Neural progenitor cell (in vitro differentiated cells): ENCODE data around the gene CPM. TPM values are rescaled to one million over a fixed set of nuclear protein-coding genes. Genes with fewer than 3 reads are reported as not detected.

Experiments used
- DNase-seq: peaks from one replicate; pipeline ENCODE4 v3.0.0-alpha.2; 2016; ENCODE audit warnings: low spot score
- H2AFZ ChIP-seq: fragments of 200-600 bp; sonication (generic); replicated peaks from 2 replicates; pipeline ENCODE4 v1.6.1; 2016; ENCODE audit warnings: antibody characterized with exemption
- H3F3A ChIP-seq: fragments of 200-600 bp; sonication (generic); 2 replicates; pipeline ENCODE4 v1.6.1; 2016; ENCODE audit warnings: antibody characterized with exemption, low read depth
- H3K27ac ChIP-seq: fragments of 200-600 bp; sonication (generic); 2 replicates; pipeline ENCODE4 v1.5.1; 2016; ENCODE audit warnings: mild to moderate bottlenecking
- H3K27me3 ChIP-seq: fragments of 200-600 bp; sonication (generic); 2 replicates; pipeline ENCODE4 v1.6.1; 2016; ENCODE audit warnings: mild to moderate bottlenecking, moderate library complexity
- H3K36me3 ChIP-seq: fragments of 200-600 bp; sonication (generic); 2 replicates; pipeline ENCODE4 v1.5.1; 2016
- H3K4me1 ChIP-seq: fragments of 200-600 bp; sonication (generic); 2 replicates; pipeline ENCODE4 v1.6.1; 2016; ENCODE audit warnings: mixed run types
- H3K4me2 ChIP-seq: fragments of 200-600 bp; sonication (generic); 2 replicates; pipeline ENCODE4 v1.6.1; 2016
- H3K4me3 ChIP-seq: fragments of 200-600 bp; sonication (generic); 2 replicates; pipeline ENCODE4 v1.5.1; 2016
- H3K79me2 ChIP-seq: fragments of 200-600 bp; sonication (generic); 2 replicates; pipeline ENCODE4 v1.6.1; 2016; ENCODE audit warnings: low read depth
- H3K9ac ChIP-seq: fragments of 200-600 bp; sonication (generic); 2 replicates; pipeline ENCODE4 v1.6.1; 2016
- H3K9me3 ChIP-seq: fragments of 200-600 bp; sonication (generic); 2 replicates; pipeline ENCODE4 v1.5.1; 2016; ENCODE audit warnings: low read depth
- H4K20me1 ChIP-seq: fragments of 200-600 bp; sonication (generic); 2 replicates; pipeline ENCODE4 v1.6.1; 2016; ENCODE audit warnings: low read depth
- H3K27ac Mint-ChIP-seq: 3 replicates; pipeline ENCODE4 v1.8.0; 2021; ENCODE audit warnings: mixed read lengths
- H3K27me3 Mint-ChIP-seq: 2 replicates; pipeline ENCODE4 v1.8.0; 2022; ENCODE audit warnings: low read depth, mild to moderate bottlenecking, inconsistent platforms, moderate library complexity, mixed read lengths; ENCODE audit not compliant: insufficient read depth
- H3K36me3 Mint-ChIP-seq: 3 replicates; pipeline ENCODE4 v1.8.0; 2021; ENCODE audit warnings: mixed read lengths
- H3K4me1 Mint-ChIP-seq: 3 replicates; pipeline ENCODE4 v1.8.0; 2021; ENCODE audit warnings: mixed read lengths
- H3K4me3 Mint-ChIP-seq: 3 replicates; pipeline ENCODE4 v1.8.0; 2021; ENCODE audit warnings: mild to moderate bottlenecking, moderate library complexity, mixed read lengths
- H3K9me3 Mint-ChIP-seq: 3 replicates; pipeline ENCODE4 v1.8.0; 2020; ENCODE audit warnings: mixed read lengths
- EZH2 ChIP-seq: fragments of 200-600 bp; sonication (generic); IDR thresholded peaks from 2 replicates; pipeline ENCODE4 v1.6.1; 2017; ENCODE audit warnings: antibody characterized with exemption, mild to moderate bottlenecking, moderate library complexity
- EZH2phosphoT487 ChIP-seq: fragments of 200-600 bp; sonication (generic); IDR thresholded peaks from 2 replicates; pipeline ENCODE4 v1.6.1; 2017; ENCODE audit warnings: antibody characterized with exemption
- total RNA-seq: library from RNA; depleted of rRNA; stranded (reverse); fragments of >200 nt; gene quantifications from 2 replicates; pipeline ENCODE4 v1.2.3, GENCODE V29; 2015; ENCODE audit warnings: low replicate concordance
- TF ChIP-seq, protein P1 (sequence below): fragments of 200-600 bp; sonication (generic); IDR thresholded peaks from 2 replicates; pipeline ENCODE4 v1.5.1; 2017; ENCODE audit warnings: antibody characterized with exemption, mild to moderate bottlenecking

The CPM gene
- total RNA-seq, 1 donor from 2014 or later, result 0.02 TPM

DNA sequence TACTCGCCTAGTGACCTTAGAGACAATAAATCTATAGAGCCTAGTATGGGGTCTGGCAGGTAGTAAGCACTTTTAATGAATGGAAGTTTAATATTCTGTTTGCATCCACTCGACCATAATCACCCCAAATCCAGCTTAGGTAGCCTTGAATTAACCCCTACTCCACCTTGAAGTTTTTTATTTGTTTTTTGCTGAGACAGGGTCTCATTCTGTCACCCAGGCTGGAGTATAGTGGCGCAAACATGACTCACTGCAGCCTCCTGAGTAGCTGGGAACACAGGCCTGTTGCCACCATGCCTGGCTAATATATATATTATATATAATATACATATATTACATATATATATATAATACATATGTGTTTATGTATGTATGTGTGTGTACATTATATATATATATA, 86.2 kb downstream of the CPM start:
- no peaks in the 10 kb centered on the region for H3K4me1 Mint-ChIP-seq
- no peak overlapping the region for H3K27ac Mint-ChIP-seq
- DNase-seq, result no peak
- H3K9ac ChIP-seq, result no peak overlapping the region
- H3K9me3 ChIP-seq, result no peaks in the 10 kb centered on the region
- no peaks in the 10 kb centered on the region for H3K9me3 Mint-ChIP-seq
- no peak overlapping the region for H3K4me2 ChIP-seq
- peaks cover 8% of the 10 kb centered on the region for H3F3A ChIP-seq
- H3K27ac ChIP-seq, result no peak overlapping the region
- TF ChIP-seq, protein P1, sequence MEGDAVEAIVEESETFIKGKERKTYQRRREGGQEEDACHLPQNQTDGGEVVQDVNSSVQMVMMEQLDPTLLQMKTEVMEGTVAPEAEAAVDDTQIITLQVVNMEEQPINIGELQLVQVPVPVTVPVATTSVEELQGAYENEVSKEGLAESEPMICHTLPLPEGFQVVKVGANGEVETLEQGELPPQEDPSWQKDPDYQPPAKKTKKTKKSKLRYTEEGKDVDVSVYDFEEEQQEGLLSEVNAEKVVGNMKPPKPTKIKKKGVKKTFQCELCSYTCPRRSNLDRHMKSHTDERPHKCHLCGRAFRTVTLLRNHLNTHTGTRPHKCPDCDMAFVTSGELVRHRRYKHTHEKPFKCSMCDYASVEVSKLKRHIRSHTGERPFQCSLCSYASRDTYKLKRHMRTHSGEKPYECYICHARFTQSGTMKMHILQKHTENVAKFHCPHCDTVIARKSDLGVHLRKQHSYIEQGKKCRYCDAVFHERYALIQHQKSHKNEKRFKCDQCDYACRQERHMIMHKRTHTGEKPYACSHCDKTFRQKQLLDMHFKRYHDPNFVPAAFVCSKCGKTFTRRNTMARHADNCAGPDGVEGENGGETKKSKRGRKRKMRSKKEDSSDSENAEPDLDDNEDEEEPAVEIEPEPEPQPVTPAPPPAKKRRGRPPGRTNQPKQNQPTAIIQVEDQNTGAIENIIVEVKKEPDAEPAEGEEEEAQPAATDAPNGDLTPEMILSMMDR, result no peak
- TF ChIP-seq EZH2phosphoT487 (no peak), EZH2 (no peak)
- peaks cover 6% of the 10 kb centered on the region for H3K36me3 Mint-ChIP-seq
- H3K79me2 ChIP-seq, result no peaks in the 10 kb centered on the region
- no peaks in the 10 kb centered on the region for H3K4me1 ChIP-seq
- H3K4me3 ChIP-seq, result no peak overlapping the region
- H4K20me1 ChIP-seq, result no peaks in the 10 kb centered on the region
- no peaks in the 10 kb centered on the region for H3K27me3 ChIP-seq
- H2AFZ ChIP-seq, result no peak overlapping the region
- H3K27me3 Mint-ChIP-seq, result no peaks in the 10 kb centered on the region
- no peak overlapping the region for H3K4me3 Mint-ChIP-seq
- H3K36me3 ChIP-seq, result peaks cover under 1% of the 10 kb centered on the region

DNA sequence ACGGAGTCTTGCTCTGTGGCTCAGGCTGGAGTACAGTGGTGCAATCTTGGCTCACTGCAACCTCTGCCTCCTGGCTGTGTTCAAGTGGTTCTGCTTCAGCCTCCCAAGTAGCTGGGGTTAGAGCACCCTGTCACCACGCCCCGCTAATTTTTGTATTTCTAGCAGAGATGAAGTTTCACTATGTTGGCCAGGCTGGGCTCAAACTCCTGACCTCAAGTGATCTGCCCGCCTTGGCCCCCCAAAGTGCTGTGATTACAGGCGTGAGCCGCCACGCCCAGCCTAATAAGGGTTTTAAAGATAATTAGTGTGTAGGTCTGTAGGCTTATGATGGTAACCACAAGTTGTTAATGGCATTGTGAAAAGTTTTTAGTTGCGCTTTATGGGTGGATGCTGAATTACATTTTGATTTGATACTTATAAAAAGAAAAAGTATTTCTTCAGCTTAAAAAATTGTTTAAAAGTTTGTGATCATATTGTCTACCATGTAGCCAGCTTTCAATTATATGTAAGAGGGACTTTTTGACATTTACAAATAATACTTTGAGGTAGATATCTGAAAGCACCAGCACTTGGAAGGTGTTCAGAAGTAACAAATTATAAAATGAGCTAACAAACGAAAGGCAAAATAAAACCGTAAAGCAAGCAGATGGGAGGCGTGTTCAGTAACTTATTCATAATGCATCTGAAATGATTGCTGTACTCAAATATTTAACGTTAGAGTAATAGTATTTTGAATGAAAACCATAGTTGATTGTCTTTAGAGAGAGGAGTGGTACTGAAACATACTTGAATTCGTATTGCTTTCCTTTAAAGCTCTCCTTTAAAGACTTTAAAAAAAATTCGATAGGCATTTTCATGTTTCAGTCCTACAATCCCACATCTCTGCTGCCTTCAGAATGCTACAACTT, 87.9 kb downstream of the CPM start:
- Histone ChIP-seq H3K36me3 (peaks cover 5% of the 10 kb centered on the region), H3K79me2 (no peaks in the 10 kb centered on the region), H3K4me3 (no peak overlapping the region), H3F3A (peaks cover 6% of the 10 kb centered on the region), H3K27me3 (no peaks in the 10 kb centered on the region), H3K27ac (no peak overlapping the region), H2AFZ (no peak overlapping the region), H3K9ac (no peak overlapping the region), H4K20me1 (no peaks in the 10 kb centered on the region), H3K9me3 (no peaks in the 10 kb centered on the region), H3K4me2 (no peak overlapping the region), H3K4me1 (no peaks in the 10 kb centered on the region)
- Mint-ChIP-seq H3K36me3 (peaks cover 13% of the 10 kb centered on the region), H3K4me3 (no peak overlapping the region), H3K27me3 (no peaks in the 10 kb centered on the region), H3K9me3 (no peaks in the 10 kb centered on the region), H3K27ac (no peak overlapping the region), H3K4me1 (no peaks in the 10 kb centered on the region)
- TF ChIP-seq EZH2phosphoT487, result no peak
- TF ChIP-seq, protein P1, result no peak
- no peak for TF ChIP-seq EZH2
- DNase-seq, result no peak

DNA sequence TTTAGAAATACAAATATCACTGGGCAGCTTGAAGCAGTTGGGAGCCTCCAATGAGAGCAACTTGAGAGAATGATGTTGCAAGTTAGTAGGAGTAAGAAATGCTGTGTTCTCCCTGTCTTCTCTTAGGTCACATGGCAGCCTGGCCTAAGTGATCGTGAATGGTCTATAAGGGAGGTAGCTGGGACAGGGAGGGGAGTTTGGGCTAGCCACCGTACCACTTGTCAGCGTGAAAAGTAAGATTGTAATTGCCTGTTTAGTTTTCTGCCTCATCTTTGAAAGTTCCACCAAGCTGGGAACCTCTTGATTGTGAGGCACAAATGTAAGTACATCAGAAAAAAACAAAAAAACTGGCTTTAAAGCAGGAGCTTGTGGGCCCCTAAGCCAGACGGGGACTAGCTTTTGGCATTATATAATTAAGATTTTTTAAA, 88.6 kb downstream of the CPM start:
- Histone ChIP-seq H3K27ac (no peak overlapping the region), H3K4me2 (no peak overlapping the region), H2AFZ (no peak overlapping the region), H3K27me3 (no peaks in the 10 kb centered on the region), H3K36me3 (peaks cover 5% of the 10 kb centered on the region), H4K20me1 (no peaks in the 10 kb centered on the region), H3K79me2 (no peaks in the 10 kb centered on the region), H3K4me3 (no peak overlapping the region), H3K9ac (no peak overlapping the region), H3K4me1 (no peaks in the 10 kb centered on the region), H3K9me3 (no peaks in the 10 kb centered on the region), H3F3A (peaks cover 6% of the 10 kb centered on the region)
- Mint-ChIP-seq H3K4me1 (no peaks in the 10 kb centered on the region), H3K27me3 (no peaks in the 10 kb centered on the region), H3K36me3 (peaks cover 14% of the 10 kb centered on the region), H3K9me3 (no peaks in the 10 kb centered on the region), H3K27ac (no peak overlapping the region), H3K4me3 (no peak overlapping the region)
- TF ChIP-seq, protein P1, result no peak
- no peak for TF ChIP-seq EZH2phosphoT487
- no peak for TF ChIP-seq EZH2
- no peak for DNase-seq
